HG02884 (cell line): ENCODE data around the gene ATP1B3.
"Not testable (repeated sequence)": the region's sequence is repeated elsewhere in the genome, so short reads cannot be mapped to it uniquely, and the experiment has no call there.

Experiments
- ATAC-seq: cut with Tn5 transposase; IDR thresholded peaks from one replicate; pipeline ENCODE4 v1.9.1; 2021; ENCODE audit warnings: mild to moderate bottlenecking, moderate library complexity; ENCODE audit not compliant: unreplicated experiment

The ATP1B3 gene

GRCh38 chr3:141876381-141876890 is at the start of gene ATP1B3:
ATP1B3 (plus strand) TSS chr3:141876643; CDS start chr3:141876802, 159 bp downstream.
- ATAC-seq = peak; percentile 67

GRCh38 chr3:141828487-141828886 is 48.0 kb upstream of the ATP1B3 start:
- no peak for ATAC-seq

- no peak for ATAC-seq
Measured at GRCh38 chr3:141828890-141829289, 47.6 kb upstream of the ATP1B3 start.

GRCh38 chr3:141830508-141830907 is 45.9 kb upstream of the ATP1B3 start:
- ATAC-seq = no peak

GRCh38 chr3:141834292-141834691 is 42.2 kb upstream of the ATP1B3 start:
- no peak for ATAC-seq

GRCh38 chr3:141835557-141836229 is 40.8 kb upstream of the ATP1B3 start:
- no peak for ATAC-seq

- ATAC-seq = no peak
Measured at GRCh38 chr3:141839389-141839788, 37.1 kb upstream of the ATP1B3 start.

GRCh38 chr3:141840737-141841544 is 35.5 kb upstream of the ATP1B3 start:
- ATAC-seq = no peak

- ATAC-seq = no peak
Measured at GRCh38 chr3:141844108-141844507, 32.3 kb upstream of the ATP1B3 start.

GRCh38 chr3:141844812-141845211 is 31.6 kb upstream of the ATP1B3 start:
- ATAC-seq = no peak

GRCh38 chr3:141845407-141846049 is 30.9 kb upstream of the ATP1B3 start:
- ATAC-seq = no peak

GRCh38 chr3:141846050-141846433 is 30.4 kb upstream of the ATP1B3 start:
- ATAC-seq = no peak

- ATAC-seq = not testable (repeated sequence)
Measured at GRCh38 chr3:141848159-141848748, 28.2 kb upstream of the ATP1B3 start.

GRCh38 chr3:141849056-141849815 is 27.2 kb upstream of the ATP1B3 start:
- ATAC-seq = no peak

GRCh38 chr3:141851411-141851810 is 25.0 kb upstream of the ATP1B3 start:
- no peak for ATAC-seq

- no peak for ATAC-seq
Measured at GRCh38 chr3:141853081-141853601, 23.3 kb upstream of the ATP1B3 start.

- no peak for ATAC-seq
Measured at GRCh38 chr3:141853629-141854168, 22.7 kb upstream of the ATP1B3 start.

- ATAC-seq = no peak
Measured at GRCh38 chr3:141854599-141854998, 21.8 kb upstream of the ATP1B3 start.

- no peak for ATAC-seq
Measured at GRCh38 chr3:141858312-141858711, 18.1 kb upstream of the ATP1B3 start.

GRCh38 chr3:141859651-141860050 is 16.8 kb upstream of the ATP1B3 start:
- no peak for ATAC-seq
